ENCODE measurements around the gene ALOX5.
"Not testable (repeated sequence)": the region's sequence is repeated elsewhere in the genome, so short reads cannot be mapped to it uniquely, and the experiment has no call there.

Gene ALOX5

DNA sequence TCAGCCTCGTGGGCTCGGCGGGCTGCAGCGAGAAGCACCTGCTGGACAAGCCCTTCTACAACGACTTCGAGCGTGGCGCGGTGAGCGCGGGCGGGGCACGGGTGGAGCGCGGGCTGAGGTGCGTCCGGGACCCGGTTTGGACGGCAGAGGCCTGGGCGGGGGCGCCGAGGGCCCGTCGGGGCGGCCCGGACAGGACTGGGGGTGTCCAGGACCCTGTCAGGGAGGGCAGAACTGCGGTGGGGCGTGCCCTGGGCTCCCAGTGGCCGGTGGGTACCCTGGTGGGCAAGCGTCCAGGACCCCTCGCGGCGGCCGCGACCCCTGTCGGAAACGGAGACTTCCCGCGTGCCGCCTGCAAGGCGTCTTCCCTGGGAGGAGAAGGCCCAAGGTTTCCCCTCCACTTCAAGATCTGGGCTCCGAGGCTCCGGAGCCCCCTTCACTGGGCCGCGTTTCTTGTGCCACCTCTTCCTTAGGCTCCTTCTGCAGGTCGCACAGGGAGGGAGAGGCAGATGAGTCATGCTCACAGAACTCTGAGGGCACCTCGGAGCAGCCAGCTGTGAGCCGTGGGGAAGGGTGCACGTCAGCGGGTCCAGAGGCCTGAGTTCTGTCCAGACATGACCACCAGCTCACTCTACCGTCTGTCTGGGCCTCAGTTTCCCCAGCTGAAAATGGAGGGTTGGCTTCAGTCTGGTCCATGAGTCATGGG lies 485 bp downstream of the ALOX5 start:
- DNase-seq (ENCODE audit: low read depth), result no peak

DNA sequence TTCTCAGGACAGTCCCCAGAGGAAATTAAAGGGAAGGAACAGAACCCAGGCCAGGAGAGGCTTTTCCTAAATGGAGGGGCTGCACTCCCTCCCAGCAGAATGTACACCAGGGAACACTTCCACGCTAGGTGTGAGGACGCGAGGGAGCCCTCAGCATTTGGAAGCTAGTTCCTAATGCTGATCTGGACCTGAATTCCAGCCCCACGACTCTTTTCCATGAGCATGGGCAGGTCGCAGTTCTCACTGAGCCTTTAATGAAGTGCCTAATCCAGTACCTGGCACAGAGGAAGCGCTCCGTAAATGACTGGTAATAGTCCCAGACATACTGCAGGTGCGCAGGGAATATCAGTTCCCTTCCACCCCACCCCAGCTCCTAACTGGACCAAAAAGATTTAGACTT lies 1.1 kb downstream of the ALOX5 start:
- no peak for DNase-seq (ENCODE audit: low read depth)

DNA sequence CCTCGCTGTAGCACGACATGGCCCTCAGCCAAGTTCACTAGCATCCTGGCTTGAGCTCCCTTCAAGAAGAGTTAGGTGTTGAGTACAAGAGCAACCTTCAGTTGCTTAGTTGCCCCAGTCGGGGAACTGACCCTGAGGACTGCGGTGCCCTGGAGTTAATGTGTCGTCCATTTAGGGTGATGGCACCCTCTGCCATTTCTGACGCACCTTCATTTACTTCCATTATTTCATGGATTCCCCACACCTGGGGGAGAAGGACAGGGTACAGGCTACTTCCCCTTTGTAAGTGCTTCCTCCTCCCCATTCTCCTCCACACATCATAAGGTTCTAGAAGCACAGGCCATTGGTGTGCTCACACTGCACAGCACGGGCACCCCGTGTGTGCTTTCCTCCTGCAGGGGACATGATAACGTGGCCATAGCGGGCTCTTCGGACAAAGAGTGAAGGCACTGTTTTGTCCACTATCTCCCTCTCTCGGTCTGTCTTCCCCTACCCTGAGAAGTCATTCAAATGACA lies 1.8 kb downstream of the ALOX5 start:
- DNase-seq (ENCODE audit: low read depth), result no peak

DNA sequence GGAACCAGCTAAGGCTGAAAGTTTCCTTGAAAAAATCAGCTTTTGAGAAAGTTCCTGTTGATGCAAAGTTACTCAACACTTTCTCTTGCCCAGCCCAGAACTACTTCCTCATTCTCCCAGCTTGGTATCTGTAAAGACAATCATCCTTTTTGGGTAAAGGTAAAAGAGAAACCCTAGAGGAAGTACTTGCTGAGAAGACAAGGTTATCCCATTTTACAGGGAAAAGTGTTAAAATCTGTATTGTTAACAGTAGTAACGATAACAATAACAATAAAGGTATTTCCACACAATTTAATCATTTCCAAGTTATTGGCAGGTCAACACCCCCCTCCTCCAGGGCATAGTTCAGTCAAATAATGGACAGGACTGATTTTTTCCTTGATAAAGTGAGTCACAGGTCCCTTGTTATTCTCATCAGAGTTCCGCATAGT lies 2.4 kb downstream of the ALOX5 start:
- no peak for DNase-seq (ENCODE audit: low read depth)

DNA sequence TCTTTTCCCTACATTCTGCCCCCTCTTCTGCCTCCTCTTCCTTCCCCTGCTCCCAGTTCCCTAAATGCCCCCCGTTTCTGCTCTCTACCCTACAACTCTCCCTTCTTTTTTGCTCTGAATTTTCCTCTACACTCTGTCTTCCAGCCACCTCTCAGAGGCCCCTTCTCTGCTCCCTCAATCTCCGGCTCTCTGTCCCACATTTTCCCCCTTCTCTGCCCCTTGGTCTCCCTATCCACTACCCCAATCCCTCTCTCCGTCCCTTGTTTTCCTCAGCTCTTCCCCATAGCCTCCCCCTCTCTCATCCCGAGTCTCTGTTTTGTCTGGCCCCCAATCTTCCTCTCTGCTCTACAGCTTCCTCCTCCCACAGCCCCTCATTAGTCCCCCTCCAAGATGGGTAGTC lies 3.3 kb downstream of the ALOX5 start:
- no peak for DNase-seq (ENCODE audit: low read depth)

DNA sequence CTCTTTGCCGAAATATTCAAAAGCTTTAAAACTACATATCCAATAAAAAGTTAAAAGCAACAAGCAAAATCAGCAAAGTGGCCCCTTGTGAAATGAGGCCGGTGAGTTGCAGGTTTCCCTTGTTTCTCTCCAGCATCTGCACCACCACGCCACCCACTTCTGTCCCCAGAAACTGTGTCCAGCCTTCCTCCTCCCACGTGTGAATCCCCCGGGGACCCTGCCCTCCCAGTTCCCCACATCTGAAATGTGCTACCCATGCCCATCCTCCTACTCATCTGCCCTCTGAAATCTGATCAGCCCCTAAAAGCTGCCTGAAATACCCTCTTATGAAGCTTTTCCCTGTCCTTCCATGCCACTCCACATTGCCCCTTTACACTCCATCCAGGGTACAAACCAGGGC lies 3.8 kb downstream of the ALOX5 start:
- DNase-seq (ENCODE audit: low read depth), result no peak

DNA sequence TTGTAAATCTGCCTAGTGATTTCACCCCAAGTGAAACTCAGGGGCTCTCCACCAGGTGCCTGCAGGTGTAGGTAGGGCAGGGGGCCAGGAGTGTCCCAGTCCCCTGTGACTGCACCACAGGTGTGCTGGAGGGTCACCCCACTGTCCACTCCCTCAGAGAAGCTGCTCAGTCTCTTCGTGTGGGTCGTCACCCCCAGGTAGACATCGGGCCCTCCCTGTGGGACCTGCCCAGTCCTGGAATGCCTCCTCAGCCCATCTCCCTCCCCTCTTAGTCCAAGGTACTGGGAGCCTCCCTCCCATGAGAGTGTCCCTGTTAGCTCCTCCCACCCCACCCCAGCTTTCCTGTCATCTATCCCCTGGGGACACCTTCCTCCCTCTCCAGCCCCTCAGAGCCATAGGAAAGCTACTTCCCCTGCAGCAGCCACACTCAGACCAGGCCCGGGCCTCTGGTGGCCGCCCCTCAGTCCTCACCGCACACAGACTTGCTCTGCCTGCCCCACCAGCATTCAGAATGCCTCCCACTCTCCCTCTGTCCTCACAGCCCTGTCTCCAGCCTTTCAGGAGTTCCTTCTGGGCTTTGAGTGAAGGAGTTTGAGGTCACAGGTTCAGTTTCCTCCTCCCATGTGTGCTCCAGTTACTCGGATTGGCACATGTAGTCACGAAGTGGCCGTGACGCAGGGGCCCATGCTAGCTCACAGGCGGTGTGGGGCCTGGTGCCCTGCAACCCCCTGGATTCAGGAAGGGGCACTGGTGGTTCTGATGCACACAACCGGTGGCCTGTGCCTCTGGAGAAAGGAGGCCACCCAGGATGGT lies 5.1 kb downstream of the ALOX5 start:
- no peak for DNase-seq (ENCODE audit: low read depth)

DNA sequence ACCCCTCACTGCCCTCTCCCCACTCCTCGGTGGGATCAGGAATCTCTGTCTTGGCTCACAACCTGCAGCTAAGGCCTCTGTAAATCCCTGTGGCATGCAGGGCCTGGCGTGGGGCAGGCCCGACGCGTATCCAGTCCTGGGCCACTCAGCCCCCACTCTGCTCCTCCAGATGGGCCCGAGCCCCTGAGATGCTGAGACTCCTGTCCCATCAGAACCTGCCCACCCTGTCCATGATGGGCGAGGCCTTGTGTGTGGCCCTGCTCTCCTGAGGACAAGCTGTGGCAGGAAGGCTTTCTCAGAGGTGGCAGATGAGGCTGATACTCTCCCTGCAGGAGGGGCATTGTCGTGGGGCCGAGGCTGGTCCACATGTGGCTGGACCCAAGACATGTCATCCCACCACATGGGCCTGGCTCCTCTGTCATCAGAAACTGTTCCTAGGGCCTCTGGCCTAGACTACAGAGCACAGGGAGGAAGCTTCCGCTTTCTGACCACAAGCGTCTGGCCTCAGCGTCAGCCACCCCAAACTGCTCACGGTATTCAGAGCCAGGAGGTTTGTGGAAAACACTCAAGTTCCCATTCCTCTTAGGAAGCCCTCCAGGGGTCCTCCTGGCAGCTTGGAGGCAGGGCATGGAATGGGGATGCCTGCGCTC lies 6.0 kb downstream of the ALOX5 start:
- DNase-seq (ENCODE audit: low read depth), result no peak

DNA sequence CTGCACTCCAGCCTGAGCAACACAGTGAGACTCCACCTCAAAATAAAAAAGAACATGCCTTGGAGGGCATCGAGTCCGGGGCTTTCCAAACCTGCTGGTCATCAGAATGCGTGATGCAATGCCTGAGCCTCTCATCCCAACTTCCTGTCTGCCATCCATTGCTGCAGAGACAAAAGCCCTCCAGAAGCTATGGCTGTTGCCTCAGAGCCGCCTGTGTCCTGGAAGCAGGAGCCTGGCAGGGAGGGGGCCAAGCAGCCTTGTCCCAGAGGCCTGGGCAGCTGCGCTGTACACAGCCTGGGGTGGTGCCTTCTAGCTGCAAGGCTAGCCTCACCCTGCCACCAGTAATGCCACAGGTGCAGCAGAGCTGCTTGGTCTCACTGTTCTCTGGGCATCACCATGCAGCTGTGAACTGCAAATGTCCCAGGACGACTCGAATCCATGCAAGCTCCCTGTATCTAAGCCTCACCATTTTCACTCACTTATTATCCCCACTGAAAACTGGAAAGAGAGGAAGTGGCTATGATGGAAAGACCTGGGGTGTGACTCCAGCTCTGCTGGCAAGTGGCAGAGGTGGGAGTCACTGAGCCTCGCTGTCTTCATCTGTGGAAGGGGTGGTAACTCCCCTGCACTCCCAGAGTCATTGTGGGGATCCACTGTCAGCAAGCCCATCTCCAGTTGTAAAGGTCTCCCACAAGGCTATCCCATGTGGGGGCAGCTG lies 7.0 kb downstream of the ALOX5 start:
- DNase-seq (ENCODE audit: low read depth), result no peak

DNA sequence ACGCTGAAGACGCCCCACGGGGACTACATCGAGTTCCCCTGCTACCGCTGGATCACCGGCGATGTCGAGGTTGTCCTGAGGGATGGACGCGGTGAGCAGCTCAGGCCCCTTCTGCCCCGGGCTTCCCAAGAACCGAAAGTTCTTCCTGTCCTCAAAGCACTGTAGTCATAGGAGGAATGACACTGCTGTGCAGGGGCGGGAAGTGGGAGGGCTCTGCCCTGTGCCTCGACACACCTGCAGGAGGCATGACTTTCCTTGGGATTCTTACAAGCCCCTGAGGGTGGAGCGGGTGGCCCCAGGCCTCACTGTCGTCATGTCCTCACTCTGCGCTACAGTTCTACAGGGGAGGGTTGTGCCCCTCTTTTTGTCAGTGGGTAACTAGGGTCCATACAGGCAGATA lies 8.6 kb downstream of the ALOX5 start:
- no peak for DNase-seq (ENCODE audit: low read depth)

DNA sequence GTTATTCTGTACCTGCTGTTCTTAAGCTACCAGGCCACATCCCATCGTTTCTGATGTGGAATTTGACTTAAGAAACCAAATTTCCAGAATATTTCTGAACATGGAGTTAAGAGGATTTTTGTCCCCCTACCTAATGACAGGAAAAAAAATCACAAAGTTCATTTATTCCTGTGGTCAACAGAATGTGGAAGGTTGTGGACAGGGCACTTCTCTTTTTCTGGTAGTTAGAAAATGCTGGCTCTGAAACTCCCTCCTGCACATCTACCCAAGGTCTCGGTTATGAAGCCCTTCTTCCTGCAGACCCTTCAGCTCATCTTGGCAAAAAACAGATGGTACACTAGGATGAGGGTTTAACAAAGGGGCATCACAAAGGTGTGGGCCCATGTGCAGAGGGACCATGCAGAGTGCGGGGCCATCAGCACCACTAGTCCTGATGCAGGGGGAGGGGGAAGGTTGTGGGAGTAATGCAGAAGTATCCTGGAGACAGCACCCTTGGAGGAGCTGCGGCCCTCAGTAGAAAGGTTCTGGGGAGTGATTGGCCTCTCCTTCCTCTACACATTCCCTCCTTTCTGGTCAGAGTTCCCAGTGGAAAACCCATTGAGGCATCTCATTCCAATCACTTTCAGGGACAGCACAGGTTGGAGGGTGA lies 9.8 kb downstream of the ALOX5 start:
- no peak for DNase-seq (ENCODE audit: low read depth)

DNA sequence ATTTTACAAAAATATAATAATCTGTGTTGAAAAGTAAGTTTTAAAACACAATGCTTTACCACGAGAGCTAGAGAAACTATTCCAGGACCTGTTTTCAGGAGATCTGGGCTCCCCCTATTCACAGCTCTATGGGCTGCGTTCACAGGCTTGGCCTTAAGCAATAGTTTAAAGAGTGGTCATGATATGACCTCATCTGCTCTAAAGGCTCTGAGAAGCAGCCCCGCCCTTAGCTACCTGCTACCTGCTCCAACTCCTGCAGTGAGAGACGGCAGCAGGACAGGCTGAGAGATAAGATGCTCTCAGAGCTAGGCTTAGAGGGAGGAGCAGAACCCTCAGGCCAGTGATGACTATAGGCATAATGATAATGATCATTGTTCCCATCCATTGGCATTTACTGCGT lies 12.6 kb downstream of the ALOX5 start:
- DNase-seq (ENCODE audit: low read depth), result no peak

DNA sequence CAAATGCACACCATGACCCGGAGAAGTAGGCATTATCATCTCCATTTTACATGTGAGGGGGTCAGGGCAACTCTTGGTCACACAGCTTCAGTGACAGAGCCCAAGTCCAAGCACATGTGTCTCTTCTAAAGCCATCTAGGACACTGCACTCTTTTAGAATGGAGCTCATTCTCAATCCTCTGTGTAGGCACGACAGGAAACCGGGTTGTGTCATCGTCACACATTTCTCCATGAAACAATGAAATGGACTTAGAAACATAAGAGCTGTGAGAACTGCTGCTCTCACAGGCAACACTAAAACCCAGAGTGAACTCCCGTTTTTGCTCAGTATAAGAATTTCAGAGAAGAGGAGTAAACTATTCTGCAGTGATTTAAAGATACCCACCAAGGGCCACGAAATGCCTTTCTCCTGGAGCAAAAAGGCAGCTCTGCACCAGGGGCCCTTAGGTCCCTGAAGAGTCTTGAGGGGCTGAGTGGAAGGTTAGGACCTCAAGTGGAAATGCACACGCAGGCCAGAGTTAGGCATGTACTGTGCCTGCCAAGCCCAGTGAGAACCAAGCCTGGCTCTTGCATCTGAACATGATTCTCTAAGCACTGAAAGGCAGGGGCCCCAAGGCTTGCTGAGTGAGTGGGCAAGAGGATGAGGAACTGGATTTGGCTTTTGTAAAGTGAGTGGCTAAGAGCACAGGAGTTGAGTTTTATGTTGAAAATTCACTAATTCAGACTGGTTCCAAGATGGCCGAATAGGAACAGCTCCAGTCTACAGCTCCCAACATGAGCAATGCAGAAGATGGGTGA lies 13.3 kb downstream of the ALOX5 start:
- DNase-seq (ENCODE audit: low read depth), result no peak

DNA sequence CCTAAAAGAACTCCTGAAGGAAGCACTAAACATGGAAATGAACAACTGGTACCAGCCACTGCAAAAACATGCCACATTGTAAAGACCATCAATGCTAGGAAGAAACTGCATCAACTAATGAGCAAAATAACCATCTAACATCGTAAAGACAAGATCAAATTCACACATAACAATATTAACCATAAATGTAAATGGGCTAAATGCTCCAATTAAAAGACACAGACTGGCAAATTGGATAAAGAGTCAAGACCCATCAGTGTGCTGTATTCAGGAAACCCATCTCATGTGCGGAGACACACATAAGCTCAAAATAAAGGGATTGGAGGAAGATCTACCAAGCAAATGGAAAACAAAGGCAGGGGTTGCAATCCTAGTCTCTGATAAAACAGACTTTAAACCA lies 15.7 kb downstream of the ALOX5 start:
- DNase-seq (ENCODE audit: low read depth), result not testable (repeated sequence)

DNA sequence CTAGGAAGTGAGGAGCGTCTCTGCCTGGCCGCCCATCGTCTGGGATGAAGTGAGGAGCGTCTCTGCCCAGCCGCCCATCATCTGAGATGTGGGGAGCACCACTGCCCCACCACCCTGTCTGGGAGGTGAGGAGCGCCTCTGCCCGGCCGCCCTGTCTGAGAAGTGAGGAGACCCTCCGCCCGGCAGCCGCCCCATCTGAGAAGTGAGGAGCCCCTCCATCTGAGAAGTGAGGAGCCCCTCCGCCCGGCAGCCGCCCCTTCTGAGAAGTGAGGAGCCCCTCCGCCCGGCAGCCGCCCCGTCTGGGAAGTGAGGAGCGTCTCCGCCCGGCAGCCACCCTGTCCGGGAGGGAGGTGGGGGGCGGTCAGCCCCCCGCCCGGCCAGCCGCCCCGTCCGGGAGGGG lies 17.6 kb downstream of the ALOX5 start:
- not testable (repeated sequence) for DNase-seq (ENCODE audit: low read depth)

DNA sequence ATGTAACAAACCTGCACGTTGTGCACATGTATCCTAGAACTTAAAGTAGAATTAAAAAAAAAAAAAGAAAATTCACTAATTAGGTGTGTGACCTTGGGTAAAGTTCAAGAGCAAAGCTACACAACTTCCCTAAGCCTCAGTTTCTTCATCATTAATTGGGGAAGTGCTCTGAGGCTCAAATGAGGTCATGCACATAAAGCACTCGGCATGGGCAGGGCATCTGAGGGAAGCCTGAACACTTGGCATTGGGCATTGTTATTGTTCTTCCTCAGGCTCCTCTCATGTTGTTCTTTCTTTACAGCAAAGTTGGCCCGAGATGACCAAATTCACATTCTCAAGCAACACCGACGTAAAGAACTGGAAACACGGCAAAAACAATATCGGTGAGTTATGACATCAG lies 21.5 kb downstream of the ALOX5 start:
- no peak for DNase-seq (ENCODE audit: low read depth)

DNA sequence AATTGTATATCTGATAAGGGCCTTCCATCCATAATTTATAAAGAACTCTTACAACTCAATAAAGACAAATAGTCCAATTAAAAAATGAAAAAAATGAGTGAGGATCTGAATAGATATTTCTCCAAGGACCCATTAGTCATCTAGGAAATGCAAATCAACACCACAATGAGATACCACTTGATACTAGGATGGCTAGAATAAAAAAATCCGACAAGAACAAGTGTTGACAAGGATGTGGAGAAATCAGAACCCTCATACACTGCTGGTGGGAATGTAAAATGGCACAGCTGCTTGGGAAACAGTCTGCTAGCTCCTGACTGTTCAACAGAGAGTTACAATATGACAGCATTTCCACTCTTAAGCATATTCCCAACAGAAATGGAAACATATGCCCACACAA lies 24.6 kb downstream of the ALOX5 start:
- no peak for DNase-seq (ENCODE audit: low read depth)

DNA sequence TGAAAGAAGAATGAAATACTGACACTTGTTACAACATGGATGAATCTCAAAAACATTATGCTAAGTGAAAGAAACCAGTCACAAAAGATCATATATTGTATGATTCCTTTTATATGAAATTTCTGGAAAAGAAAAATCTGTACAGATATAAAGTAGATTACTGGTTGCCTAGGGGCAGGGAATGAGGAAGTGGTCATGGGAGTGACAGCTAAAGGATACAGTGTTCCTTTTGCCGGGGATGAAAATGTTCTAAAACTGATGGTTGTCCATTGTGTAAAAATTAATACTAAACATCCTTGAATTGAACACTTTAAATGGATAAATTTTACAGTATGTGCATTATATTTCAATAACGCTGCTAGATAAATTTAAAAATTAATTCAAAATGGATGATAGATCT lies 25.1 kb downstream of the ALOX5 start:
- no peak for DNase-seq (ENCODE audit: low read depth)

DNA sequence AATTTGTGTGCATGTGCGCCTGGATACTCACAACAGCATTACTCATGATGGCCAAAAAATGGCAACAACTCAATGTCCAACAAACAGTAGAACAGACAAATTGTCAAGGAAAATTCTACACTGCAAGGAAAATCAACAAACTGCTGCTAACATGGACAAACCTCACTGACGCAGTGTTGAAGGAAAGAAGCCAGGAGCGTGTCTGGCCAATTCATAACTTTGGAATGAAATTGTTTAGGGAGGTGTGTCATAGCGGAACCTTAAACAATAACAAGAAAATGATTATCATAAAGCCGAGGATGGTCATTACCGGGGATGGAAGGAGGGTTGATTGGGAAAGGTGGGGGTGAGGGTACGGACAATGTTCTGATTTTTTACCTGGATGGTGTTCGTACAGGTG lies 29.1 kb downstream of the ALOX5 start:
- no peak for DNase-seq (ENCODE audit: low read depth)

DNA sequence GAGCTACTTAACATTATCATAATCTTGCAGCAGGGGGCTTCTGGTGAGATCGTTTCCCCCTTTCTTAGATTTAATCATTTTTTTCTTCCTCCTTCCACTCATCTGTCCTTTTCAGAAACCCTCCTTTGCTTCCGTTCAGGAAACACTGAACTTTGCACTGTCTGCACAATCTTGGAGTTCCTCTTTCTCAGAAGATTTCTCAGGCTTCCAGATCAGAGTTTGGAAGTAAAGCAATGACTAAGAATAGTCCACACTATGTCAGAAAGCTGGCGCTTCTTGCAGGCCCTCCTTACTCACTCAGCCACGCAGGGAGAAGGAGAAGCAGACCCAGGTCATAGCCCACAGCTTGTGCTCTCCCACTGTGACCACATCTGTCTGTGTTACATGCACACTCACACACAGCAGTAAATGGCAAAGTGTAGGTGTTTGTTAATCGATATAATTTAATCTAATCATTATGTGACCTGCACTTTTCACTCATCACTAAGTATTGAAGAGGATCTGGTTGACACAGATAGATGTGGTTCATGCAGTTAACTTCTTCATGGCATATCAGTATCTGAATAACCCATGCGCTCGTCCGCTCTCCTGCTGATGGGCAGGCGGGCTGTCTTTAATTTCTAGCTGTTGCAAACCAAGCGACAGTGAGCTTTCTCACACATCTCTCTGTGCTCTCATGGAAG lies 30.2 kb downstream of the ALOX5 start:
- no peak for DNase-seq (ENCODE audit: low read depth)

DNA sequence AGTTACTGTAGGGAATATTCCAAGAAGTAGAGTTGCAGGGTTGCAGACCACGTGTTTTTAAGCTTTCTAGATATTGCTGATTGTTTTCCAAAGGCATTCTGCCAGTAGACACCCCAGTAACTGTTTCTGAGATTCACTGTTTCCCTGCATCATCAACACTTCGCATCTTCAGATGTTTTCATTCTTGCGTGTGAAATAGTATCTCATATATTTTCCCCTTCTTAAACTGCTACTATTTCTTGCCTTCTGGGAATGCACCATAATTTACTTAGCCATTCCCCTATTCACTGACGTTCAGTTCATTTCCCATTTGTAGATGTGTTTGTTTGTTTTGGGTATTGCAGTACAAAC lies 30.7 kb downstream of the ALOX5 start:
- DNase-seq (ENCODE audit: low read depth), result no peak
